Occipital lobe (tissue), 2 donors: ENCODE measurements around the gene SDK1. TPM values are rescaled to one million over a fixed set of nuclear protein-coding genes. Genes with fewer than 3 reads are reported as not detected.
"Not testable (repeated sequence)": the region's sequence is repeated elsewhere in the genome, so short reads cannot be mapped to it uniquely, and the experiment has no call there.

Source experiments
- DNase-seq: peaks from one replicate; lab custom pipeline; 2025; lab: John Stamatoyannopoulos, UW
- total RNA-seq: library from RNA; depleted of rRNA; stranded (reverse); fragments of >200 nt; gene quantifications from one replicate; pipeline ENCODE4 v1.2.3, GENCODE V29; 2014

SDK1 gene
- total RNA-seq, 1 donor from 2014 or later, result 7.0 TPM

DNA sequence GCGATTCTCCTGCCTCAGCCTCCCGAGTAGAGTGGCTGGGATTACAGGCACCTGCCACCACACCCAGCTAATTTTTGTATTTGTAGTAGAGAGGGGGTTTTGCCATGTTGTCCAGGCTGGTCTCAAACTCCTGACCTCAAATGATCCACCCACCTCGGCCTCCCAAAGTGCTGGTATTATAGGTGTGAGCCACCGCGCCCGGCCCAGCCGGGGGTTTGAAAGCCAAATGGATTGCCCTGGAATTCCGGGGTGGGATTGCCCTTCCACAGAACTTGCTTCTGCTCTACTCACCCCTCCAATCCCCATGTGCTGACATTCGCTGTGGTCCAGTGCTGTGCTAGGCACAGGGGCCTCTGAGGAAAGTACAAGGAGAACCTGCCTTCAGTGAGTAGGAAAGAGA lies 793.1 kb downstream of the SDK1 start:
- DNase-seq, result not testable (repeated sequence)

- DNase-seq, result no peak
Observed at GRCh38 chr7:4097001-4097609, 796.1 kb downstream of the SDK1 start.

- DNase-seq, result no peak
Observed at GRCh38 chr7:4098169-4098568, 797.1 kb downstream of the SDK1 start.

DNA sequence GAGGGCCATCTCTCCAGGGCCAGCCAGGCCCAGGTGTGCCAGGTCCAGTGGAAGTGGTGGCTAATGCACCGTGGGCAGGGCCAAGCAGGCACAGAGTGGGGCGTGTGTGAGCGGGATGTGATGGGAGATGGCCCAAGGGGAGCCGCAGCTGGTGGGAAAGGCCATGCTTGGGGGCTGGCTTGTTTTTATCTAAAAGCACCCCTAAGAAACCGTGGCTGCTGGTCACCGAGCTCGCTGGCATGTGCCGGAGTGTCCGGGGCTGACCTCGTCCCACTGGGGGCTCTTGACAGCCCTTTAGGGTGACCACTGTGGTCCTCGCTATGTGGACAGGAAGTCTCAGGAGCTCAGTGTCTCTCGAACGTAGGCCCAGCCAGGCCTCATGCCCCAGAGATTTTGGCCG lies 798.6 kb downstream of the SDK1 start:
- DNase-seq, result no peak

DNA sequence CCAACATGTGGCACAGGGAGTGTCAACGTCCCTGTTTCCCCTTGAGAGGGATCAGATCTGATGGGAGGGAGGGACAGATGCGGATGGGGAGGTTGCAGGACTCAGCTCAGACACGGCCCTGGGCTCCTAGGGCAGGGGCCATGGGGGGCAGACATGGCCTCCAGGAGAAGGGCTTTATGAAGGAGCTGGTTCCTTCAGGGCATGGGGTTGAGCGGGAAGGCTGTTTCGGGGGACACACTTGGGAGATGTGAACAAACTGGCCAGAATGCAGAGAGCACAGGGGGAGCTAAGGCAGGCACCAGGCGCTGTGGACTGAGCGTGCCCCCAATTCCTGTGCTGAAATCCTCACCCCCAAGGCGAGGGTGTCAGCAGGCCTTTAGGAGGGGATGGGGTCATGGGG lies 799.1 kb downstream of the SDK1 start:
- no peak for DNase-seq

DNA sequence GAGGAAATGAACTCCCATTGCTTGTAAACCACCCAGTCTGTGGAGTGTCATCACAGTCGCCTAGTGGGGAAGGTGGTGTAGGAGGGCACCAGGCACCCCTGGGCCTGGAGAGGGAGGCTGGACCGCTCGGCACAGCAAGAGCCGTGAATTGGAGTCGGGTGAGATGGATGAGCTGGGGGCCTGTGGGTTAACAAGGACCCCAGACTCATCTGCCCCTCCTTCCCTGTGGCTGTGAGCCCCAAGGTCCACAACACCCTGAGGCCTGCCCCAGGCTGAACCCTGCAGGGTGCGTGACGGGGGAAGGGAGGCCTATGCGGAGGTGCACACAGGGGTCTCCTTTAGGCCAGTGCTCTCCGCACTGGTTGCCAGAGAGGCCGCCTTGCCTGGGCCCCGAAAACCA lies 799.6 kb downstream of the SDK1 start:
- no peak for DNase-seq

DNA sequence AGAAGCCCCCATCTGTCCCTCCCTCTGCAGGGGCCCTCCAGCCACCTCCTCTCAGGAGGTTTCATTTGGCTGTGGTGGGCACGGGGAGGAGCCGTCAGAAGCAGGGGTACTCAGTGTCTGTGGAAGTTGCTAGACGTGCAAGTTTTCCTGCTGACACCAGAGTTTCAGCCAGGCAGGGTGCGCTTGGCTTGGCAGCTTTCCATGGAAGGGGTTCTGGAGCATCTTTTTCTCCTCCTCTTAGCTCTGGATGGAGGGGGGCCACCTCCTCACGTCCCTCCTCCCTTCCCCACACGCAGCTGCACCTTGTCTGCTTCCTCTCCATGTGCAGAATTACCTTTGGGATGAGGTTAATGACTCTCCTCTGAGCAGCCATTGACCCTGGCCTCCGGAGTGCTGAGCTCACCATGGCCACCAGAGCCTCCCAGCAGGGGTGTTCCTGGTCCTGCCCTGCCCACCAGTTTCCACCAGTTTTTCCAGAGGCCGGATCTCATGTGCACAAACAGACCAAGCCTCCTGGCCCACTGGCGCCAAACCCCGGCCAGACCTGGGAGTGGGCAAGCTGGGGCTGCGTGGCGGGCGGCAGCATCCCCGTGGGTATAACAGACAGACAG lies 801.3 kb downstream of the SDK1 start:
- DNase-seq, result no peak

GRCh38 chr7:4103352-4104091 lies 802.5 kb downstream of the SDK1 start:
- no peak for DNase-seq

- DNase-seq, result no peak
Observed at GRCh38 chr7:4107839-4108238, 806.8 kb downstream of the SDK1 start.

DNA sequence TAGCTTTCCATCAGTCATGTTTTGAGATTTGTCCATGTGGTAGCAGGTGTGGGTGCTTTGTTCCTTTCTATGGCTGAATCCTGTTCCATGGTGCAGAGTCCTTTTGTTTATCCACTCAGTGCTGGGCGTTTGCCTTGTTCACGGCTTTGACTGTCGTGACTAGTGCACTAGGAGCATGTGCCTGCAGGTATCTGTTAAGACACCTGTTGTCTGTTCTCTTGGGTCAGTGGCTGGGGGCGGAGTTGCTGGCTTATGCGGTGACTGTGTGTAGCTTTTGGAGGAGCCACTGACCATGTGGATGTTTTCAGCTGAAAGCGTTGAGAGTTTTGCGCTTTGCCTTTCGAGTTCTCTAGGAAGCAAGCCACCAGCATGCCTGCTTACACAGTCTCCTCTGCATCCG lies 807.9 kb downstream of the SDK1 start:
- no peak for DNase-seq

GRCh38 chr7:4109481-4110110 lies 808.5 kb downstream of the SDK1 start:
- no peak for DNase-seq

DNA sequence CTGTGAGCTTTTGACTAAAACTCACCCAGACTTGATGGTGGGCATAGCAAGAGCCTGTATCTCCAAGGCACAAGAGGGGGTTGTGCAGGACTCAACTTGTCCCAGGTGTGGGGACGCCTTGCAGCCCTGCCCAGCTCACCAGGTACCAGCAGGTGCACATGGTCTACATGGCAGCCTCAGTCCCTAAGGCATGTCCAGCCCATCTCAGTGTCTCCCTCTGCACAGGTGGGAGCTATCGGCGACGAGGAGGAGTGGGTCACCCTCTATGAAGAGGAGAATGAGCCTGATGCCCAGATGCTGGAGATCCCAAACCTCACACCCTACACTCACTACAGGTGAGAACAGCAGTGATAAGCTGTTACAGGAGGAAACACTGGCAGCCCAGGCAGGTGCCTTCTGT lies 809.4 kb downstream of the SDK1 start:
- DNase-seq, result no peak

DNA sequence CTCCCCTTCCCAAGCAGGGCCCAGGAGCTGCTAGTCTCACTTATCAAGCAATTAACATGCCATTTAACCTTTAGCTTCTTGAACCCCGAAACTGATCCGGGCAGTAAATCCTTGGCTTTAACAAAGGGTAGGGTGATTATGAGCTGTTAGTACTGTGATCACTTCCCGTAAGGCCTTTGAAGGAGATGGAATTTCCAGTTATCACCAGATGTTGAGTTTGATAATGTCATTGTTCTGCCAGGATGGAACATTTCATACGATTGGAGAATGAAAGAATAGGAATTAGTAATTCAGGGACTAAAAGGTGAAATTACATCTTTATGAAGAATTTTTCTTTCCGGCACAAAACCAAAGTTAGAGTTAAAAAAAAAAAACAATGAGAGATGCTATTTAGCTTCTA lies 810.1 kb downstream of the SDK1 start:
- DNase-seq, result no peak

GRCh38 chr7:4113271-4113670 lies 812.2 kb downstream of the SDK1 start:
- DNase-seq, result no peak

DNA sequence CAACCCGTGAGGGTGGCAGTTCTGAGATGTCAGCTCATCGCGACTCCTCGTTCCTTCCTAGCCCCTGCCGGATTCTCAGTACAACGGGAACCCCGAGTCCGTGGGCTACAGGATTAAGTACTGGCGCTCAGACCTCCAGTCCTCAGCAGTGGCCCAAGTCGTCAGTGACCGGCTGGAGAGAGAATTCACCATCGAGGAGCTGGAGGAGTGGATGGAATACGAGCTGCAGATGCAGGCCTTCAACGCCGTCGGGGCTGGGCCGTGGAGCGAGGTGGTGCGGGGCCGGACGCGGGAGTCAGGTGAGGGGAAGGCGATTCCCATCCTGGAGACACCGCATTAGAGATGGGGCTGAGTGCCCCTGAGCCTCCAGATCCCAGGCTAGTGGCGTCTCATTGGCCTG lies 812.9 kb downstream of the SDK1 start:
- no peak for DNase-seq

GRCh38 chr7:4115442-4115841 lies 814.4 kb downstream of the SDK1 start:
- DNase-seq, result no peak

GRCh38 chr7:4115941-4116610 lies 815.0 kb downstream of the SDK1 start:
- no peak for DNase-seq

DNA sequence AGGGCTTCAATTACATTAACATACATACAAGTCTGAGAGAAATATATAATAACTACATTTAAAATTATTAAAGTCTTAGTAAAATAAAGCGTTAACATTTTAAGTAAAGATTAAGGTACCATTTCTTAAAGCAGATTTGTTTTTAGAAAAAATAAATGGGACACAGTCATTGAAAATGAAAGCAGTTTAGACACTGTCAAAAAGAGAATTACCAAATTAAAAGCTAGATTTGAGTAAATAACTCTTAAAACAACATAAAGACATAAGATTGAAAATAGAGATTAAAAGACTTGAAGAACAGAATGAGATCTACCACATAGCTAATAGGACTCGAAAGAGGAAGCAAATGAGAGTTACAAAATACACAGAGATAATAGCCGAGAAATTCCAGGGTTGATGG lies 818.8 kb downstream of the SDK1 start:
- no peak for DNase-seq

GRCh38 chr7:4123346-4123745 lies 822.3 kb downstream of the SDK1 start:
- DNase-seq, result no peak

GRCh38 chr7:4123823-4124222 lies 822.8 kb downstream of the SDK1 start:
- no peak for DNase-seq

GRCh38 chr7:4124556-4125477 lies 823.8 kb downstream of the SDK1 start:
- DNase-seq, result no peak
